HG03159 (cell line): Measurements from ENCODE around the gene LCE5A.
"Not testable (repeated sequence)": the region's sequence is repeated elsewhere in the genome, so short reads cannot be mapped to it uniquely, and the experiment has no call there.

Experiments used
- ATAC-seq: cut with Tn5 transposase; IDR thresholded peaks from one replicate; pipeline ENCODE4 v1.9.1; 2021; ENCODE audit warnings: mild to moderate bottlenecking, moderate library complexity; ENCODE audit not compliant: unreplicated experiment

The LCE5A gene

DNA sequence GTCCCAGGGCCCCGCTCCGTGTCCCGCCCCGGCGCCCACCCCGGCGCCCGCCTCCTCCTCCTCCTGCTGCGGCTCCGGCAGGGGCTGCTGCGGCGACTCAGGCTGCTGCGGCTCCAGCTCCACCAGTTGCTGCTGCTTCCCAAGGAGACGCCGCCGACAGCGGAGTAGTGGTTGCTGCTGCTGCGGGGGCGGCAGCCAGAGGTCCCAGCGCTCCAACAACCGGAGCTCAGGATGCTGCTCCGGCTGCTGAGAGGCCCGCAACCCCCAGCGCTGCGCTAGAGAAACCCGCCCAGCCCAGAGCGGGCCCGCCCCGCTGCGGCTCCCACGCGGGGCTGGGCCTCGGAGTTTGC lies 4.8 kb downstream of the LCE5A start:
- no peak for ATAC-seq

DNA sequence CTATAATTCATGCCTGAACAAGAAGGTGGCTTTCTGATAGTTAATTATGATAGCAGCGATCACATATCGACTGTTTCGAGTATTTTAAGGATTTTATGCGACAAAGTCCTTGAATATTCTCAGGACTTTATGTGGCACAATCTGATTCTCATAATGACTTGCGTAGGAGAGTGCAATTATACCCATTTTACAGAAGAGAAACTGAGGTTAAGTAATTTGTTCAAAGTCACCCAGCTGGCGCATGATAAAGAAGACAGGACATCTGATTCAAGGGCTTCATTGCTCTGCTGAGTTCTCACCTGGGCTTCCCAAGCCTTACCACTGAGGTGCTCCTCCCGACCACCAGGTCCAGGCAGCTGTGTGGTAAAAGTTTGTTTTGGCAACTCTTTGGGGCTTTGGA lies 5.5 kb downstream of the LCE5A start:
- ATAC-seq, result no peak

DNA sequence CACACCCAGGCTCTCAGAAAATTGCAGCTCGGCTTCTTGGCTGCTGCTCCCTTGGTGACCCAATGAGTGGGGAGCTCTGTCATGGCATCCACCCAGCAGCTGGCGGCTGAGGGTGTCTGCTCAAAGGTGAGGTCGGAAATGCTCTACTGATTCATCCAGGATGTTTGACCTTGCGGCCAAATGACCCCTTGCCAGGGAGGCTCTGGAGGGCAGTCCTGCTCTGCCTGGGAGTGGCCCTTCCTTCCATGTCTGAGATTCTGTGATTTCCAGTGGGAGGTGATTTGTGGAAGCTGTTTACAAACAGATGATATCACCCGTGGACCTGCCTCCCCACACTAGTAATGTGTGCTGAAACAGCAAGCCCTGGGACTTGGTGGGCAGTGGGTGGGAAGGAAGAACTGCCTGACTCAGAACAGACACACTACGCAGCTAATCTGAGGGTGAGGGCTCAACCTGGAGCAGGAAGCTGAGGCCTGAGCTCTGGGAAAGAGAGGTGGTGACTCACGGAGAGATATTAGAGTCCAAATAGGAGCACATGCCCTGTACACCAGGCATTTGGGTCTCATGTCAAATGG lies 6.7 kb downstream of the LCE5A start:
- no peak for ATAC-seq

DNA sequence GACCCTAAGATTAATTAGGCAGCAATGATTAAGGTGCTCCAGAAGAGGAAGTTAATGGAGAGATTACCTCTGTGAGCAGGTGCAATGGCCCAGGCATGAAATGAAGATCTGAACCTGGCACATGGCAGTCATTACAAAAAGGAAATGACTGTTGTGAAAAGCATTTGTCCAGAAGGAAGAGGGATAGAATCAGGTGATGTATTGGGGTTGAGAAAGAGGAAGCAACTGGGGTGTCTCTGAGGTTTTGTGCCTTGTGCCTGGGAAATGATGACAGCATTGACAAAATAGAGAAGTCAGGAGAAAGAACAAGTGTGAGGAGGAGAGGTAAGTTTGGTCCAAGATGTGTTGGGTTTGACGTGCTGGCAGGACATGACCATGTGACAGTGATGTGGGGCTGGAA lies 9.2 kb downstream of the LCE5A start:
- no peak for ATAC-seq

DNA sequence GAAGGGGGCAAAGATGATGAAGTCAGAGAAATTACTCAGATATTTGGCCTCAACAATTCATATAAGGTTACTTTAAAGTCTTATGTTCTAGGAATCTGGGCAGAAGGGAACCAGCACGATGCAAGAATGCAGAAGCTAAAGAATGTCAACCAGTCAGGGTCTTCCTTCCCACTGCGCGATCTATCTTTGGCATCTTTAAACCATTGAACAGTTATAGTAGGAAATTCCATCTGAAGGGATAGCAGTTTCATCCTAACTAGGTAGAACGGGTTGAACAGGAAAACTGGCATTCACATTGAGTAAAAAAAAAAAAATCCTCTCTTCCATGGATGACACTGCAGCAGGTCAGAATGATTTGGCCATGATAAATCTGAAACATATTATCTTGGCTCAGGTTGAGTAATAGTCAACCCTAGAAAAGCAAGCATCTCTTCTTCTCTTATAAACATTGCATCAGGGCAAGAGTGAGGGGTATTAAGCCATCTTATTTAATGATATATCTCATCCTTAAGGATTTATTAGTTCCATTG lies 10.0 kb downstream of the LCE5A start:
- ATAC-seq, result no peak

DNA sequence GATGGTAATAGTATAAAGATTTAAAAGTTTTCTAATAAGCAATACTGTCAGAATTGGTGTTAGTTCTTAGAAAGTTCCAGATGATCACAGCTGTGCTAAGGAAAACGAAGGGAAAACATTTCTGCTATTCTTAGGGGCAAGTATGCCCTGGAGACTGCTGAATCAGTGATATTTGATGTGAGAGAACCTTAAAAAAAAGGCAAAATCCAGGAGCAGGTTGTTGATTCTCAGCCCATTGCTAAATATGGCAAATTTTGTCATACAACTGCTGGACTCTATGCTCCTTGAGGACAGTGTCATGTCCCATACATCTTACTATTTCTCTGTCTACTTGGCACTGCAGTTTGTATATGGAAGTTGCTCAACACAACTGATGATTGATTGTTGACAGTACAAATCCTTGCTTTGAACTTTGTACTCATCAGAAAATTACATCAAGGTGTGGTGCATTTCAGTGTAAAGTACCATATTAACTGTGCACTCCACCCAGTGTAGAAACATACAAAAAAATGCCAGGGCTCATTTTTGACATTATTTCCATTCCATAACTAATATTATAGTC lies 14.6 kb downstream of the LCE5A start:
- ATAC-seq, result no peak

DNA sequence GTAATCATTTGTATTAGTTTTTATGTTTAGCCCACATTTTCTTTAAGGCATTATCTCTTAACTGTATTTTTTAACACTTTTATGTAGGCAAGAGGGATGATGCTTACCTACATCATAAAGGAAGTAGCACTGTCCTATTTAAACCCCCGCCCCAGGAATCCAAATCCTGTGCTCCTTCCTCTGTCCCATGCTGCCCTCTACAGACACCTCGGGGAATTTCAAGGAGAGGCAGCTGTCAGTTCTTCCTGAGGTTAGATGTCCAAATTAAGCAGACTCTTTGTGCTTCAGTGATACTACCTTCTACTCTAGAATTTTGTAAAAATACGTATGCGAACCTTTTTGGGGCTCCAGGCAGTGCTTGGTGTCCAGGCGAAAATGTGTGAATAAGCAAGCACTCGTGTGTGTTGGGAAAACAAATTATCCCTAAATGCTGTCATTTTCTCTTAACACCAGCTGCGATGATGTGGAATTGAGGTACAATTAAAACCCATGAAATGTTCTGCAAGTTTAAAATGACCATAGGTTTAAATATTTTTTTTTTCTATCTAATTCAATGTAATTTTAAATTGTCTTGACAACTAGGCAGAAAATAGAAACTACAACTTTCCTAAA lies 22.8 kb downstream of the LCE5A start:
- ATAC-seq, result no peak

DNA sequence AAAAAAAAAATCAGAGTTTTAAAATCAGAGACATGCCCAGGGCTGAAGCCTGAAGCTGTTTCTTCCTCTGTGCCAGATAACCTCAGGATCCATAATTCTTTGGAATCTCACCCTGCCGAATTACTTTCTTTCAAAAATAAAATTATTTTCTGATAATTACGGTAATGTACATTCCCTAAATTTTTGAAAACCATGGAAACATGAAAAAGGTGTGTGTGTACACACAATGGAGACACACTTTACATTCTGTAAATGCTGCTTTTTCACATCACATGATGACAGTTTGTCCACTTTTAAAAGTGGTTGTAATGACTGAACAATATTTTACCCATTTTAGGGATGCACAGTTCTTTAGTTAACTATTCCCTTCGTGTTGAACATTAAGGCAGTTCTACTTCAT lies 25.2 kb downstream of the LCE5A start:
- no peak for ATAC-seq

DNA sequence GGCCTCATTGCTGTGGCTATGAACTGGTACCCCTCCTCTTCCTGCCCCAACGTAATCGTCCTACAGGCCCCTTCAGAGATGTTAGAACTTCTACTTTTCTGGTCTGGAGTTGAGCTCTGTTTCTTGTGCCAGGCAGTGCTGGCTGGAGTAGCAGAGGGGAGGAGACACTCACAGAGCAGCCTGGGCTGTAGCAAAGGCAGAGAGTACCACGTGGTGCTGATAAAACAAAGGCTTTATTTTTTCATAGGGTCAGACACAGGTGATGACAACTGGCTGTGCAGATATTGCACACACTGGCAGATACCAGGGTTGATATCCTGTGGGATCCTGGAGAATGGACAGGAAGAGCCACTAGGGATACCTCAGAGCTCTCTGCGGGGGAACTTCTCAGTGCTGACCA lies 26.9 kb downstream of the LCE5A start:
- ATAC-seq, result no peak

DNA sequence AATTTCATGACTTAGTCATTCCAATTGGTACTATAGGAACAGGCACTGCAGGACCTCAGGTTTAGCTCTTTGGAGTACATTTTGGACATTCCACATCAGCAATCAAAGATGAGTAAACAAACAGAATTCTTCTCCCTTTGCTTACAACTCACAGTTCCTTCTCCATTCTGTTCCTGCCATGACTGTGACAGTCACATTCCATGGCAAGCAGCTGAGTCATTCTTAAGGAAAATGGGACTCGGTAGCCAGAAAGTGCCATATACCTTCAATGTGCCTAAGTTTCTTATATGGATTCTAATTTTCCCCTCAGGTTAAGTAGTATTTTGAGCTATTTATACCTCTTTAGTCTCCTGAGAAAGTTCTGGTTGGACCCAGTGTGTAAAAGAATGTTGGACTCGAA lies 29.3 kb downstream of the LCE5A start:
- no peak for ATAC-seq

DNA sequence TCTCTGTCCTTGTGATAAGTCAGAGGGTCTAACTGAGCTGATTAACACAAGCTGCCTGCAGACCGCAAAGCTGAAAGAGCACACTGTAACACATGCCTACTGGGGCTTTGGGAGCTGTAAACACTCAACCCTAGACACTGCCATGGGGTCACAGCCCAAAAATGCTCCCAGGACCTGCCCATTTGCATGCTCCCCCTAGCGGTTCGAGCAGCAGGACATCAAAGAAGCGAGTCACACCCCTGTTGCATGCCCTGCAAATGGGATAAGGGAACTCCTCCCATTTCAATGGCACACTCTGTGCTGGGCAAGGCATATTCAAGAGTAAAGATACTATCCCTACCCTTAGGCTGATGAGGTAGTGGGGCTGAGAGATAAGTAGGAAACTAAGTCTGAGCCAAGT lies 33.2 kb downstream of the LCE5A start:
- no peak for ATAC-seq

DNA sequence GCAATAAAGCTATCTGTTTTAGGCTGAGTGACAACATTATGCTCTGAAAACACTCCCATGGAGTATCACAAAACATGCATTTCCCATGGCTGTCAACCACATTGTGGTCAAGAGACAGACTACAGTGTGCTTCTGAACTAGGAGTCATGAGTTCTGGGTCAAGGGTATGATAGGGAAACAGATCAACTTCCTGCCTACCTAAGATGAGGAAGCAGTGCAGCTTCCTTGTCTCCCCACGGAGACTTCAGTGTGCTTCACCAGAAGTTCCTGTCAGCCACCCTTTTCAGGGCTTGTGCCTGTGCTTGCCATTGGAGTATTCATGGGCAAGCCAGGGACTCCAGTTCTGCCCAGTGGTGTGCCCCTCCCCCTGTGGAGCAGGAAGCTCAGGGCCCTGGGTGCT lies 36.1 kb downstream of the LCE5A start:
- ATAC-seq, result no peak

DNA sequence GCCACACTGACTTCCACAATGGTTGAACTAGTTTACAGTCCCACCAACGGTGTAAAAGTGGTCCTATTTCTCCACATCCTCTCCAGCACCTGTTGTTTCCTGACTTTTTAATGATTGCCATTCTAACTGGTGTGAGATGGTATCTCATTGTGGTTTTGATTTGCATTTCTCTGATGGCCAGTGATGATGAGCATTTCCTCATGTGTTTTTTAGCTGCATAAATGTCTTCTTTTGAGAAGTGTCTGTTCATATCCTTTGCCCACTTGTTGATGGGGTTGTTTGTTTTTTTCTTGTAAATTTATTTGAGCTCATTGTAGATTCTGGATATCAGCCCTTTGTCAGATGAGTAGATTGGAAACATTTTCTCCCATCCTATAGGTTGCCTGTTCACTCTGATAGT lies 37.8 kb downstream of the LCE5A start:
- ATAC-seq, result not testable (repeated sequence)
